Body of pancreas (tissue), 4 donors: ENCODE data around the gene ARHGAP18. TPM values are rescaled to one million over a fixed set of nuclear protein-coding genes. Genes with fewer than 3 reads are reported as not detected.
A peak's percentile ranks its signal among the peaks of the same experiment; 100 is the strongest.

ENCODE experiments used
- ATAC-seq: fragments of 150-250 bp; one replicate; pipeline ENCODE4 v1.9.1; 2016
- DNase-seq, 4 donors: peaks; one replicate each; pipeline ENCODE4 v3.0.0-alpha.2; 2019
- H3K27ac ChIP-seq, 4 donors: fragments of 200-600 bp; sonication (generic); 1 replicate in 3 of 4; 2 replicates in 1 of 4; pipeline versions ENCODE4 v1.5.1 to v1.6.1; 2016 to 2019; ENCODE audit warnings: mild to moderate bottlenecking in 1 of 4, mixed read lengths in 1 of 4, moderate library complexity in 1 of 4
- H3K27me3 ChIP-seq, 2 donors: fragments of 200-600 bp; sonication (generic); one replicate each; pipeline ENCODE4 v1.6.0; 2016; ENCODE audit warnings: mild to moderate bottlenecking in 1 of 2
- H3K36me3 ChIP-seq, 2 donors: fragments of 200-600 bp; sonication (generic); replicated peaks in 1 of 2; 2 replicates each; pipeline ENCODE4 v1.5.1; 2016; ENCODE audit warnings: low read depth in 2 of 2; ENCODE audit not compliant: insufficient read depth in 1 of 2
- H3K4me1 ChIP-seq: fragments of 200-600 bp; sonication (generic); one replicate; pipeline ENCODE4 v1.6.0; 2016
- H3K4me3 ChIP-seq, 2 donors: fragments of 200-600 bp; sonication (generic); 1 replicate in 1 of 2; 2 replicates in 1 of 2; pipeline ENCODE4 v1.5.1; 2016 to 2019
- H3K9me3 ChIP-seq, 3 donors: fragments of 200-600 bp; sonication (generic); 1 replicate in 2 of 3; 2 replicates in 1 of 3; pipeline ENCODE4 v1.5.1; 2016
- POLR2A ChIP-seq, 3 donors: fragments of 450-650 bp; IDR thresholded peaks; one replicate each; pipeline ENCODE4 v1.6.1; 2016; ENCODE audit warnings: antibody characterized with exemption in 3 of 3, mild to moderate bottlenecking in 2 of 3
- WGBS, 2 donors: methylation state at CpG; one replicate each; pipeline ENCODE4 v1.1.5; 2017; 5-methylcytosine and 5-hydroxymethylcytosine counted together
- intact Hi-C: fragments of 100-400 bp; cut with DNase I; formaldehyde crosslinking; loops from one replicate; pipeline ENCODE4 v1.15.1; 2023
- total RNA-seq, 2 donors: library from RNA; depleted of rRNA; stranded (reverse); fragments of >200 nt; gene quantifications; one replicate each; pipeline ENCODE4 v1.1.0, GENCODE V29; 2016
- TF ChIP-seq, protein P1 (sequence below), 7 experiments: fragments of 450-650 bp in 4 of 7; fragments of 200-600 bp in 3 of 7; sonication (generic) in 3 of 7; IDR thresholded peaks; one replicate each; pipeline ENCODE4 v1.5.1; 2016 to 2019; ENCODE audit warnings: antibody characterized with exemption in 7 of 7

The ARHGAP18 gene
- total RNA-seq, 2 donors from 2014 or later, result 16.2 to 30.6 TPM

DNA sequence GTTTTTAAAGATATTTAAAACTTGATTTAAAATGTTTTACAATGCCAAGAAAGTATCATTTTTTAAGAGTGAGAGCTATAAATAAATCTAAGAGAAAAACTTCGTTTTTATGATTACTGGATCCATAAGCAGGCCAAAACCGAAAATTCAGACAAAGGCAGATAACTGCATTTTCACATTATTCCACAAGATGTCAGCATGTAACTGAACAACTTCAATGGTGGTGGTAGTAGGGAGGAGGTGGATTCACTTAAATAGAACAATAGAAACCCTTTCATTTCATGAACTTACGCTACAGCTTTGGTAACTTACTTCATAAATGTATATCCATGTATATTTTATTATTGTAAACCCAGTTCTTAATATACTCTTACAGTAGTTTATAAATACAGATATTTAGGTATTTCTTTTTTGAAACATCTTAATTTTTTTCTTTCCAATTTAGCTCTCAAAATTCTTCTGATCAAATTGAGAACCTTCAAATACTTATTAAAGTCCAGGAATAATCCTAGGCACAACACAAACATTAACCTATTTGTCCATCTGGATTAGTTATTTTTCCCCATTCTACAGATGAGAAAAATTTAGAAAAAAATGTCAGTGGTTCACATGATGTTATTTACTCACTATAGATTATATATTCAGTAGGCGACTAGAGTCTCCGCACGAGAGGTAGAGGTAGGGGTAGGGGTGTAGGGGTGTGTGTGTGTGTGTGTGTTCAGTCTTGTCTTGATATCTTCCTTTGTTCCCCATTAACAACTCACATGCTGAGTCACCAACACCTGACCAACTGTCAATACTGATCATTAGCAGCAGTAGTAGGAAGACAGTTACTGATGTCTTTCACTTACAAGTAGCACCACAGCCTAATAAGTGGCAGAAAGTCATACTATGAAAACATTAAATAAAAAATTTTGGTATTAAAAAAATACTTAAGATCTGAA, 111.5 kb downstream of the ARHGAP18 start:
- DNase-seq (peak in 1 of 4 donors; percentile 16), ATAC-seq (peak; percentile 83)
- intact Hi-C loops, result no loop called here

DNA sequence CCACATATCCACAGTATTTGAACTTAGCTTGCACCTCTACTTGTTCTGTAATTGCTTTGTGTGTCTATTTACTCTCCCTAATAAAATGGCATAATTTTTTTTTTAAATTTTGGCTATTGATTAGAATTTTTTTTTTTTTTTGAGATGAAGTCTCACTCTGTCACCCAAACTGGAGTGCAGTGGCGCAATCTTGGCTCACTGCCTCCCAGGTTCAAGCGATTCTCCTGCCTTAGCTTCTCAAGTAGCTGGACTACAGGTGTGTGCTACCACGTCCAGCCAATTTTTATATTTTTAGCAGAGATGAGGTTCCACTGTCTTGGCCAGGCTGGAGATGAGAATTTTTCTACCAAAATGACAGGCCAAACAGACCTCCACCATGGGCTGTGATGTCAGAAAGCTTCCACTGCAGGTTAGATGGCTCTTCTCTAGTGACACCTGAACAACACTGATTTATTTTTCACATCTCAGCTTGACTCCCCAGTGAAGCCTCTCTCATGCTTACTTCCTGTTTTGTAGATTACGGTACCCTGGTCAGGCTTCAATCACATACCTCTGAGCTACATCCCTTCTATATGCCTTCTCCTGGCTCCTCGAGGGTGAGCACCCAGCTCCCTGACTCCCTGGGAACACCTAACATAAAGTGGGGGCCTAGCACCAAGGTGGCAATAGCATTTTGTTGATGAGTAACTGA, 112.8 kb downstream of the ARHGAP18 start:
- Histone ChIP-seq H3K27ac (no peak overlapping the region), H3K9me3 (no peaks in the 10 kb centered on the region), H3K27me3 (no peaks in the 10 kb centered on the region), H3K4me1 (no peaks in the 10 kb centered on the region), H3K4me3 (no peak overlapping the region), H3K36me3 (peaks cover 0 to 2% of the 10 kb centered on the region in 2 donors)
- WGBS, 2 donors, result 76 to 86% methylated on average over 5 of the region's 5 CpGs
- DNase-seq (no peak), ATAC-seq (no peak)
- intact Hi-C loops, result no loop called here
- TF ChIP-seq, protein P1, sequence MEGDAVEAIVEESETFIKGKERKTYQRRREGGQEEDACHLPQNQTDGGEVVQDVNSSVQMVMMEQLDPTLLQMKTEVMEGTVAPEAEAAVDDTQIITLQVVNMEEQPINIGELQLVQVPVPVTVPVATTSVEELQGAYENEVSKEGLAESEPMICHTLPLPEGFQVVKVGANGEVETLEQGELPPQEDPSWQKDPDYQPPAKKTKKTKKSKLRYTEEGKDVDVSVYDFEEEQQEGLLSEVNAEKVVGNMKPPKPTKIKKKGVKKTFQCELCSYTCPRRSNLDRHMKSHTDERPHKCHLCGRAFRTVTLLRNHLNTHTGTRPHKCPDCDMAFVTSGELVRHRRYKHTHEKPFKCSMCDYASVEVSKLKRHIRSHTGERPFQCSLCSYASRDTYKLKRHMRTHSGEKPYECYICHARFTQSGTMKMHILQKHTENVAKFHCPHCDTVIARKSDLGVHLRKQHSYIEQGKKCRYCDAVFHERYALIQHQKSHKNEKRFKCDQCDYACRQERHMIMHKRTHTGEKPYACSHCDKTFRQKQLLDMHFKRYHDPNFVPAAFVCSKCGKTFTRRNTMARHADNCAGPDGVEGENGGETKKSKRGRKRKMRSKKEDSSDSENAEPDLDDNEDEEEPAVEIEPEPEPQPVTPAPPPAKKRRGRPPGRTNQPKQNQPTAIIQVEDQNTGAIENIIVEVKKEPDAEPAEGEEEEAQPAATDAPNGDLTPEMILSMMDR (IDR thresholded peaks at IDR 0.05), result no peak
- no peak for TF ChIP-seq POLR2A (IDR thresholded peaks at IDR 0.05)

More for the DNA sequence above, 111.5 kb downstream of the ARHGAP18 start:
- Histone ChIP-seq H3K27ac (no peak overlapping the region), H3K9me3 (no peaks in the 10 kb centered on the region), H3K36me3 (no peaks in the 10 kb centered on the region), H3K4me3 (no peak overlapping the region), H3K27me3 (no peaks in the 10 kb centered on the region), H3K4me1 (no peaks in the 10 kb centered on the region)
- 41 to 42% methylated on average over 6 of the region's 6 CpGs for WGBS, 2 donors
- TF ChIP-seq, protein P1 (IDR thresholded peaks at IDR 0.05), result peak; percentile 28 to 94 (median 90)
- TF ChIP-seq POLR2A (IDR thresholded peaks at IDR 0.05), result no peak

DNA sequence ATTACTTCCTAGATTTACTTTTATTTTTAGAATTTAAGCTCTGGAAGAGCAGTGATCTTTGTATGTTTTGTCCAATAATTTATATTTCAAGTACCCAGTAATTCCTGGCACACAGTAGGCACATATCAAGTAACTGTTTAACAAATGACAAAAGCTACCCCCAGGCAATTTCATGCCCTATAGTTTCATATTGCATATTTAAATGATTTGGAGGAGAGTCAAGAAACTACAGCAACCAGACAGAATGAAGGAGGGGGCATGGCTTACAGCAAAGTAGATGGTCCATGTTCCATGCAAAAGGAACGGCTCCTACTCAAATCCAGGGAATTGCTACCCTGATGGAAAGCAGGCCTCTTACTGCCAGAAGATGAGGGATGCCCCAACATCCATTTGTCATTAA, 113.5 kb downstream of the ARHGAP18 start:
- Histone ChIP-seq H3K4me3 (no peak overlapping the region), H3K4me1 (no peaks in the 10 kb centered on the region), H3K27ac (no peak overlapping the region), H3K36me3 (peaks cover 0 to 2% of the 10 kb centered on the region in 2 donors), H3K27me3 (no peaks in the 10 kb centered on the region), H3K9me3 (no peaks in the 10 kb centered on the region)
- WGBS, 2 donors, result 86 to 88% methylated on average over 1 of the region's 1 CpG
- ATAC-seq (no peak), DNase-seq (no peak)
- intact Hi-C loops, result no loop called here
- TF ChIP-seq, protein P1 (IDR thresholded peaks at IDR 0.05), result no peak
- no peak for TF ChIP-seq POLR2A (IDR thresholded peaks at IDR 0.05)

DNA sequence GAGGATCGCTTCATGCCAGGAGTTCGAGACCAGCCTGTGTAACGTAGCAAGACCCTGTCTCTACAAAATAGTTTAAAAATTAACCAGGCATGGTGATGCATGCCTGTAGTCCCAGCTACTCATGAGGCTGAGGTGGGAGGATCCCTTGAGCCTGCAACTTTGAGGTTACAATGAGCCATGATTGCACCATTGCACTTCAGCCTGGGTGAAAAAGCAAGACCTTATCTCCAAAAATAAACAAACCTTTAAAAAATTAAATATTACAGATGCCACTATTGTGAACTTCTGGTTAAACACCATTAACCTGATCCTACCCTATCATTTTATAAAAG, 116.8 kb downstream of the ARHGAP18 start:
- WGBS, 2 donors, result 91 to 92% methylated on average over 3 of the region's 3 CpGs
- no peak for ATAC-seq
- Histone ChIP-seq H3K36me3 (peaks cover 0 to 2% of the 10 kb centered on the region in 2 donors), H3K9me3 (no peaks in the 10 kb centered on the region), H3K4me3 (no peak overlapping the region), H3K27ac (no peak overlapping the region), H3K27me3 (no peaks in the 10 kb centered on the region), H3K4me1 (no peaks in the 10 kb centered on the region)
- intact Hi-C loops, result no loop called here
- DNase-seq, result no peak
- no peak for TF ChIP-seq POLR2A (IDR thresholded peaks at IDR 0.05)
- TF ChIP-seq, protein P1 (IDR thresholded peaks at IDR 0.05), result no peak
